Astrocyte of the spinal cord (primary cell): ENCODE measurements around the gene MYH6.

Experiments used
- DNase-seq: peaks from one replicate; pipeline ENCODE4 v3.0.0; 2011; ENCODE audit warnings: low read depth, low spot score
- H3K4me3 ChIP-seq: 2 replicates; pipeline ENCODE4 v1.5.1; 2011; ENCODE audit warnings: low read depth, mild to moderate bottlenecking, low read length, moderate library complexity
- CTCF ChIP-seq: IDR thresholded peaks from 2 replicates; pipeline ENCODE4 v1.5.1; 2012; ENCODE audit warnings: low read depth, mild to moderate bottlenecking, low read length, inconsistent platforms
- in situ Hi-C: cut with HindIII; loops from 2 replicates; pipeline ENCODE4 v1.10.0; 2017; ENCODE audit warnings: low sequenced_read_pairs

MYH6 gene

GRCh38 chr14:23365732-23366425 lies 42.2 kb downstream of the MYH6 start:
- in situ Hi-C loops: no loop called here
- H3K4me3 ChIP-seq: peak overlapping the region; percentile 40
- peak; percentile 45 for DNase-seq
- TF ChIP-seq CTCF: no peak

- H3K4me3 ChIP-seq: peak within 1 kb of the TSS; percentile 43
- in situ Hi-C loops: no loop called here
- peak; percentile 13 for DNase-seq
- no peak for TF ChIP-seq CTCF
These were observed 42.9 kb downstream of the MYH6 start, which contains the start of gene EFS for GRCh38 chr14:23365036-23365731. EFS (minus strand) TSS chr14:23365172; CDS start chr14:23365025, 147 bp downstream.

GRCh38 chr14:23364164-23365035 lies 43.7 kb downstream of the MYH6 start:
- DNase-seq: no peak
- in situ Hi-C loops: no loop called here
- peak overlapping the region; percentile 43 for H3K4me3 ChIP-seq
- TF ChIP-seq CTCF: no peak

GRCh38 chr14:23362200-23362599 lies 45.9 kb downstream of the MYH6 start:
- TF ChIP-seq CTCF: peak; percentile 31
- peak; percentile 14 for DNase-seq
- H3K4me3 ChIP-seq: no peak overlapping the region
- in situ Hi-C loops: no loop called here

GRCh38 chr14:23361763-23362162 lies 46.3 kb downstream of the MYH6 start:
- in situ Hi-C loops: no loop called here
- H3K4me3 ChIP-seq: no peak overlapping the region
- DNase-seq: no peak
- TF ChIP-seq CTCF: no peak

- in situ Hi-C loops: no loop called here
- no peak for TF ChIP-seq CTCF
- H3K4me3 ChIP-seq: no peak overlapping the region
- peak; percentile 54 for DNase-seq
These were observed 46.8 kb downstream of the MYH6 start for GRCh38 chr14:23361320-23361719.
